Subcutaneous abdominal adipose tissue (tissue), 5 donors: Measurements from ENCODE around the gene ASCC1.

Experiments used
- H3K27ac ChIP-seq: one replicate; pipeline ENCODE4 v1.7.0; 2013; ENCODE audit warnings: low read depth, mild to moderate bottlenecking, inconsistent platforms, low read length, moderate library complexity
- H3K27me3 ChIP-seq, 5 donors: one replicate each; pipeline ENCODE4 v1.7.0; 2013; ENCODE audit warnings: low read length in 5 of 5, inconsistent platforms in 1 of 5; ENCODE audit not compliant: control insufficient read depth in 5 of 5, insufficient read depth in 4 of 5
- H3K36me3 ChIP-seq, 5 donors: one replicate each; pipeline ENCODE4 v1.7.0; 2013; ENCODE audit warnings: low read length in 5 of 5; ENCODE audit not compliant: control insufficient read depth in 5 of 5, insufficient read depth in 5 of 5
- H3K4me1 ChIP-seq, 5 donors: one replicate each; pipeline ENCODE4 v1.7.0; 2013; ENCODE audit warnings: low read length in 5 of 5, mild to moderate bottlenecking in 3 of 5, moderate library complexity in 1 of 5; ENCODE audit not compliant: control insufficient read depth in 5 of 5, insufficient read depth in 5 of 5
- H3K4me3 ChIP-seq, 5 donors: one replicate each; pipeline ENCODE4 v1.7.0; 2013; ENCODE audit warnings: low read length in 5 of 5, low read depth in 1 of 5
- H3K9ac ChIP-seq, 5 donors: one replicate each; pipeline ENCODE4 v1.7.0; 2013; ENCODE audit warnings: low read length in 5 of 5, mild to moderate bottlenecking in 4 of 5, moderate library complexity in 3 of 5
- H3K9me3 ChIP-seq, 5 donors: one replicate each; pipeline ENCODE4 v1.7.0; 2013; ENCODE audit warnings: low read length in 5 of 5; ENCODE audit not compliant: control insufficient read depth in 5 of 5
- donor health status: healthy.
- donor health status: healthy.
- donor health status: healthy.
- donor health status: healthy.
- donor health status: healthy.

Gene ASCC1

GRCh38 chr10:72073708-72074573 lies 142.1 kb downstream of the ASCC1 start:
- Histone ChIP-seq H3K27ac (no peak overlapping the region), H3K9me3 (peaks cover 2 to 6% (median 5%) of the 10 kb centered on the region in 5 donors), H3K9ac (no peak overlapping the region), H3K4me1 (peaks cover 0 to 2% (median 0%) of the 10 kb centered on the region in 5 donors), H3K4me3 (no peak overlapping the region), H3K36me3 (no peaks in the 10 kb centered on the region), H3K27me3 (peaks cover 0 to 5% (median 4%) of the 10 kb centered on the region in 5 donors)

- Histone ChIP-seq H3K36me3 (peaks cover 0 to 5% (median 0%) of the 10 kb centered on the region in 5 donors), H3K9me3 (peaks cover 2 to 6% (median 5%) of the 10 kb centered on the region in 5 donors), H3K9ac (no peak overlapping the region), H3K27ac (no peak overlapping the region), H3K4me3 (no peak overlapping the region), H3K4me1 (peaks cover 0 to 9% (median 0%) of the 10 kb centered on the region in 5 donors), H3K27me3 (peaks cover 0 to 7% (median 4%) of the 10 kb centered on the region in 5 donors)
Measured at GRCh38 chr10:72072639-72073038, 143.4 kb downstream of the ASCC1 start.

- peaks cover 2 to 6% (median 5%) of the 10 kb centered on the region in 5 donors for H3K9me3 ChIP-seq
- H3K4me3 ChIP-seq = no peak overlapping the region
- H3K27ac ChIP-seq = no peak overlapping the region
- H3K36me3 ChIP-seq = peaks cover 0 to 5% (median 0%) of the 10 kb centered on the region in 5 donors
- no peak overlapping the region for H3K9ac ChIP-seq
- peaks cover 0 to 7% (median 4%) of the 10 kb centered on the region in 5 donors for H3K27me3 ChIP-seq
- peaks cover 0 to 15% (median 0%) of the 10 kb centered on the region in 5 donors for H3K4me1 ChIP-seq
Measured at GRCh38 chr10:72072046-72072445, 144.0 kb downstream of the ASCC1 start.

GRCh38 chr10:72069751-72070526 lies 146.1 kb downstream of the ASCC1 start:
- no peak overlapping the region for H3K9ac ChIP-seq
- H3K36me3 ChIP-seq = peaks cover 0 to 10% (median 0%) of the 10 kb centered on the region in 5 donors
- H3K27ac ChIP-seq = no peak overlapping the region
- peaks cover 0 to 3% (median 0%) of the 10 kb centered on the region in 5 donors for H3K27me3 ChIP-seq
- H3K4me1 ChIP-seq = peaks cover 0 to 16% (median 0%) of the 10 kb centered on the region in 5 donors
- no peak overlapping the region for H3K4me3 ChIP-seq
- peaks cover 2 to 6% (median 5%) of the 10 kb centered on the region in 5 donors for H3K9me3 ChIP-seq

- Histone ChIP-seq H3K36me3 (peaks cover 0 to 10% (median 0%) of the 10 kb centered on the region in 5 donors), H3K9me3 (peaks cover 2 to 6% (median 5%) of the 10 kb centered on the region in 5 donors), H3K27ac (no peak overlapping the region), H3K9ac (no peak overlapping the region), H3K4me1 (peaks cover 0 to 16% (median 0%) of the 10 kb centered on the region in 5 donors), H3K27me3 (peaks cover 0 to 3% (median 0%) of the 10 kb centered on the region in 5 donors), H3K4me3 (no peak overlapping the region)
Measured at GRCh38 chr10:72068901-72069446, 147.1 kb downstream of the ASCC1 start.

GRCh38 chr10:72068126-72068765 lies 147.8 kb downstream of the ASCC1 start:
- no peak overlapping the region for H3K27ac ChIP-seq
- no peak overlapping the region for H3K4me3 ChIP-seq
- no peak overlapping the region for H3K9ac ChIP-seq
- H3K36me3 ChIP-seq = peaks cover 0 to 10% (median 0%) of the 10 kb centered on the region in 5 donors
- H3K9me3 ChIP-seq = peaks cover 2 to 6% (median 5%) of the 10 kb centered on the region in 5 donors
- H3K27me3 ChIP-seq = peaks cover 0 to 3% (median 0%) of the 10 kb centered on the region in 5 donors
- H3K4me1 ChIP-seq = peaks cover 0 to 16% (median 0%) of the 10 kb centered on the region in 5 donors

GRCh38 chr10:72067463-72068125 lies 148.5 kb downstream of the ASCC1 start:
- peaks cover 0 to 11% (median 0%) of the 10 kb centered on the region in 5 donors for H3K36me3 ChIP-seq
- no peak overlapping the region for H3K9ac ChIP-seq

GRCh38 chr10:72066318-72067284 lies 149.5 kb downstream of the ASCC1 start:
- Histone ChIP-seq H3K9me3 (peaks cover 2 to 3% (median 2%) of the 10 kb centered on the region in 5 donors), H3K9ac (no peak overlapping the region), H3K27ac (no peak overlapping the region), H3K4me1 (peaks cover 0 to 16% (median 0%) of the 10 kb centered on the region in 5 donors), H3K27me3 (peaks cover 0 to 3% (median 0%) of the 10 kb centered on the region in 5 donors), H3K36me3 (peaks cover 0 to 18% (median 0%) of the 10 kb centered on the region in 5 donors), H3K4me3 (no peak overlapping the region)

More at GRCh38 chr10:72067463-72068125, 148.5 kb downstream of the ASCC1 start:
- Histone ChIP-seq H3K4me3 (no peak overlapping the region), H3K4me1 (peaks cover 0 to 16% (median 0%) of the 10 kb centered on the region in 5 donors), H3K27me3 (peaks cover 0 to 3% (median 0%) of the 10 kb centered on the region in 5 donors), H3K27ac (no peak overlapping the region), H3K9me3 (peaks cover 2 to 6% (median 5%) of the 10 kb centered on the region in 5 donors)
